ENCODE results near the gene THTPA.

Gene THTPA

GRCh38 chr14:23521785-23522640, 34.1 kb upstream of the THTPA start:
- peaks cover 21% of the 10 kb centered on the region for H3K36me3 ChIP-seq (ENCODE audit: control insufficient read depth, insufficient read depth, low read length)
- H3K27me3 ChIP-seq (ENCODE audit: control insufficient read depth, insufficient read depth, low read length, poor library complexity, severe bottlenecking) = no peaks in the 10 kb centered on the region
- WGBS, 2 experiments = 94 to 95% methylated on average over 20 of the region's 20 CpGs
- H3K4me1 ChIP-seq (ENCODE audit: control insufficient read depth, insufficient read depth, low read length) = peaks cover 11% of the 10 kb centered on the region
- H3K4me3 ChIP-seq (ENCODE audit: insufficient read depth, low read depth, low read length) = no peak overlapping the region
- H3K9me3 ChIP-seq (ENCODE audit: control insufficient read depth, low read length) = no peaks in the 10 kb centered on the region
- H3K27ac ChIP-seq (ENCODE audit: insufficient read depth, low read depth, low read length, poor library complexity, severe bottlenecking) = no peak overlapping the region

GRCh38 chr14:23522643-23523198, 33.4 kb upstream of the THTPA start:
- no peaks in the 10 kb centered on the region for H3K27me3 ChIP-seq (ENCODE audit: control insufficient read depth, insufficient read depth, low read length, poor library complexity, severe bottlenecking)
- peaks cover 11% of the 10 kb centered on the region for H3K4me1 ChIP-seq (ENCODE audit: control insufficient read depth, insufficient read depth, low read length)
- WGBS, 2 experiments = 95% methylated on average over 7 to 9 of the region's 9 CpGs
- no peaks in the 10 kb centered on the region for H3K9me3 ChIP-seq (ENCODE audit: control insufficient read depth, low read length)
- H3K36me3 ChIP-seq (ENCODE audit: control insufficient read depth, insufficient read depth, low read length) = peaks cover 21% of the 10 kb centered on the region
- H3K27ac ChIP-seq (ENCODE audit: insufficient read depth, low read depth, low read length, poor library complexity, severe bottlenecking) = no peak overlapping the region
- H3K4me3 ChIP-seq (ENCODE audit: insufficient read depth, low read depth, low read length) = no peak overlapping the region

- Histone ChIP-seq H3K9me3 (ENCODE audit: control insufficient read depth, low read length) (no peaks in the 10 kb centered on the region), H3K27ac (ENCODE audit: insufficient read depth, low read depth, low read length, poor library complexity, severe bottlenecking) (no peak overlapping the region), H3K4me1 (ENCODE audit: control insufficient read depth, insufficient read depth, low read length) (peaks cover 6% of the 10 kb centered on the region), H3K36me3 (ENCODE audit: control insufficient read depth, insufficient read depth, low read length) (peaks cover 21% of the 10 kb centered on the region), H3K4me3 (ENCODE audit: insufficient read depth, low read depth, low read length) (no peak overlapping the region), H3K27me3 (ENCODE audit: control insufficient read depth, insufficient read depth, low read length, poor library complexity, severe bottlenecking) (no peaks in the 10 kb centered on the region)
- WGBS, 2 experiments = 93 to 94% methylated on average over 16 of the region's 16 CpGs
Measured at GRCh38 chr14:23523229-23524016, 32.6 kb upstream of the THTPA start.

GRCh38 chr14:23524954-23525353, 31.1 kb upstream of the THTPA start:
- H3K27me3 ChIP-seq (ENCODE audit: control insufficient read depth, insufficient read depth, low read length, poor library complexity, severe bottlenecking) = no peaks in the 10 kb centered on the region
- no peak overlapping the region for H3K27ac ChIP-seq (ENCODE audit: insufficient read depth, low read depth, low read length, poor library complexity, severe bottlenecking)
- no peaks in the 10 kb centered on the region for H3K4me1 ChIP-seq (ENCODE audit: control insufficient read depth, insufficient read depth, low read length)
- H3K36me3 ChIP-seq (ENCODE audit: control insufficient read depth, insufficient read depth, low read length) = peaks cover 25% of the 10 kb centered on the region
- 95 to 96% methylated on average over 14 of the region's 14 CpGs for WGBS, 2 experiments
- no peak overlapping the region for H3K4me3 ChIP-seq (ENCODE audit: insufficient read depth, low read depth, low read length)
- no peaks in the 10 kb centered on the region for H3K9me3 ChIP-seq (ENCODE audit: control insufficient read depth, low read length)

- H3K36me3 ChIP-seq (ENCODE audit: control insufficient read depth, insufficient read depth, low read length) = peaks cover 25% of the 10 kb centered on the region
- H3K9me3 ChIP-seq (ENCODE audit: control insufficient read depth, low read length) = no peaks in the 10 kb centered on the region
- no peak overlapping the region for H3K27ac ChIP-seq (ENCODE audit: insufficient read depth, low read depth, low read length, poor library complexity, severe bottlenecking)
- 90 to 92% methylated on average over 8 of the region's 8 CpGs for WGBS, 2 experiments
- H3K4me1 ChIP-seq (ENCODE audit: control insufficient read depth, insufficient read depth, low read length) = no peaks in the 10 kb centered on the region
- H3K4me3 ChIP-seq (ENCODE audit: insufficient read depth, low read depth, low read length) = no peak overlapping the region
- no peaks in the 10 kb centered on the region for H3K27me3 ChIP-seq (ENCODE audit: control insufficient read depth, insufficient read depth, low read length, poor library complexity, severe bottlenecking)
Measured at GRCh38 chr14:23525611-23526010, 30.5 kb upstream of the THTPA start.

- H3K4me3 ChIP-seq (ENCODE audit: insufficient read depth, low read depth, low read length) = no peak overlapping the region
- WGBS, 2 experiments = 90 to 98% methylated on average over 1 of the region's 1 CpG
- peaks cover 41% of the 10 kb centered on the region for H3K36me3 ChIP-seq (ENCODE audit: control insufficient read depth, insufficient read depth, low read length)
- H3K27me3 ChIP-seq (ENCODE audit: control insufficient read depth, insufficient read depth, low read length, poor library complexity, severe bottlenecking) = no peaks in the 10 kb centered on the region
- no peaks in the 10 kb centered on the region for H3K4me1 ChIP-seq (ENCODE audit: control insufficient read depth, insufficient read depth, low read length)
- H3K9me3 ChIP-seq (ENCODE audit: control insufficient read depth, low read length) = no peaks in the 10 kb centered on the region
- no peak overlapping the region for H3K27ac ChIP-seq (ENCODE audit: insufficient read depth, low read depth, low read length, poor library complexity, severe bottlenecking)
Measured at GRCh38 chr14:23528555-23528954, 27.5 kb upstream of the THTPA start.

- Histone ChIP-seq H3K4me3 (ENCODE audit: insufficient read depth, low read depth, low read length) (no peak overlapping the region), H3K36me3 (ENCODE audit: control insufficient read depth, insufficient read depth, low read length) (peaks cover 45% of the 10 kb centered on the region), H3K9me3 (ENCODE audit: control insufficient read depth, low read length) (no peaks in the 10 kb centered on the region), H3K27me3 (ENCODE audit: control insufficient read depth, insufficient read depth, low read length, poor library complexity, severe bottlenecking) (no peaks in the 10 kb centered on the region), H3K27ac (ENCODE audit: insufficient read depth, low read depth, low read length, poor library complexity, severe bottlenecking) (no peak overlapping the region), H3K4me1 (ENCODE audit: control insufficient read depth, insufficient read depth, low read length) (no peaks in the 10 kb centered on the region)
- WGBS, 2 experiments = 91 to 96% methylated on average over 3 of the region's 3 CpGs
Measured at GRCh38 chr14:23529016-23529415, 27.1 kb upstream of the THTPA start.

GRCh38 chr14:23530375-23531055, 25.6 kb upstream of the THTPA start:
- H3K4me3 ChIP-seq (ENCODE audit: insufficient read depth, low read depth, low read length) = no peak overlapping the region
- no peaks in the 10 kb centered on the region for H3K4me1 ChIP-seq (ENCODE audit: control insufficient read depth, insufficient read depth, low read length)
- H3K36me3 ChIP-seq (ENCODE audit: control insufficient read depth, insufficient read depth, low read length) = peaks cover 39% of the 10 kb centered on the region
- H3K27me3 ChIP-seq (ENCODE audit: control insufficient read depth, insufficient read depth, low read length, poor library complexity, severe bottlenecking) = no peaks in the 10 kb centered on the region
- no peaks in the 10 kb centered on the region for H3K9me3 ChIP-seq (ENCODE audit: control insufficient read depth, low read length)
- no peak overlapping the region for H3K27ac ChIP-seq (ENCODE audit: insufficient read depth, low read depth, low read length, poor library complexity, severe bottlenecking)
- 93 to 95% methylated on average over 10 of the region's 10 CpGs for WGBS, 2 experiments

GRCh38 chr14:23531391-23531790, 24.7 kb upstream of the THTPA start:
- H3K36me3 ChIP-seq (ENCODE audit: control insufficient read depth, insufficient read depth, low read length) = peaks cover 30% of the 10 kb centered on the region
- no peak overlapping the region for H3K27ac ChIP-seq (ENCODE audit: insufficient read depth, low read depth, low read length, poor library complexity, severe bottlenecking)
- no peaks in the 10 kb centered on the region for H3K27me3 ChIP-seq (ENCODE audit: control insufficient read depth, insufficient read depth, low read length, poor library complexity, severe bottlenecking)
- H3K4me1 ChIP-seq (ENCODE audit: control insufficient read depth, insufficient read depth, low read length) = no peaks in the 10 kb centered on the region
- no peaks in the 10 kb centered on the region for H3K9me3 ChIP-seq (ENCODE audit: control insufficient read depth, low read length)
- H3K4me3 ChIP-seq (ENCODE audit: insufficient read depth, low read depth, low read length) = no peak overlapping the region
- WGBS, 2 experiments = 96% methylated on average over 12 of the region's 12 CpGs
